ENCODE measurements around the gene GPR142. TPM values are rescaled to one million over a fixed set of nuclear protein-coding genes. Genes with fewer than 3 reads are reported as not detected.

GPR142 gene
- total and polyA plus RNA-seq, 2 of the 8 experiments (the other 6 are each of a cell fraction or from before 2014, with no cell fraction given), result 0.05 TPM; not detected in 1

- TF ChIP-seq KDM4A (IDR thresholded peaks at IDR 0.05; ENCODE audit: low read depth, low read length, severe bottlenecking) (no peak), CHD7 (IDR thresholded peaks at IDR 0.05; ENCODE audit: insufficient replicate concordance, low read length) (no peak), GTF2F1 (IDR thresholded peaks at IDR 0.05; ENCODE audit: borderline replicate concordance, low read depth, low read length) (no peak)
Observed at GRCh38 chr17:74326506-74326905, 40.8 kb upstream of the GPR142 start (continued).

Measured in H1 (cell line).